MM.1S (cell line): ENCODE data around the gene C16orf95.

Experiments
- EZH2 ChIP-seq: fragments of 300-600 bp; sonication (generic); optimal IDR thresholded peaks from 2 replicates; pipeline ENCODE3; 2017; ENCODE audit warnings: low read depth, mild to moderate bottlenecking, antibody characterized with exemption, low read length, mixed read lengths
- TF ChIP-seq, protein P1 (sequence below): fragments of 300-600 bp; sonication (generic); IDR thresholded peaks from 2 replicates; pipeline ENCODE4 v1.5.1; 2016; ENCODE audit warnings: antibody characterized with exemption, low read length, mixed read lengths

DNA sequence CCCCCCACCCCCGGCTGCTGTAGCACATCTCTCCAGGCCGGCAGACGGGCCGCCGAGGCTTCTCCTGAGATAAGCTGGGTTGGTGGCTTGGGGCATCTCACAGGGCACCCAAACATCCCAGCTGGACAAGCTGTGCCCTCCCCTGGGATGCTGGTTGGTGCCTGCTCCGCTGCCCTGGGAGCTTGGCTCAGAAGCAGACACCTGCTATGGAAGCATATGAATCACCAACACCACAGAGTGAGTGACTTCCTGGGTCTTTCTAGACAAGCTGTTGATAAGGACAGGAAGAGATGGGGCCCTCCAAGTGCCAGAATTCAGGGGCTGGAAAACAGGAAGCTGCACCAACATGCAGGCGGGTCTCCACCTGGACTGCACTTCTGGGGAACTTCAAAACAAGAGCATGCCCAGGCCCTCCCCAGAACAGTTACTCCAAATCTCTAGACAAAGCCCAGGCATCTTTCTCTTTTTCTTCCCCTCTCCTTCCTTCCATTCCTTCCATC lies 13.7 kb downstream of the C16orf95 start:
- TF ChIP-seq, protein P1, sequence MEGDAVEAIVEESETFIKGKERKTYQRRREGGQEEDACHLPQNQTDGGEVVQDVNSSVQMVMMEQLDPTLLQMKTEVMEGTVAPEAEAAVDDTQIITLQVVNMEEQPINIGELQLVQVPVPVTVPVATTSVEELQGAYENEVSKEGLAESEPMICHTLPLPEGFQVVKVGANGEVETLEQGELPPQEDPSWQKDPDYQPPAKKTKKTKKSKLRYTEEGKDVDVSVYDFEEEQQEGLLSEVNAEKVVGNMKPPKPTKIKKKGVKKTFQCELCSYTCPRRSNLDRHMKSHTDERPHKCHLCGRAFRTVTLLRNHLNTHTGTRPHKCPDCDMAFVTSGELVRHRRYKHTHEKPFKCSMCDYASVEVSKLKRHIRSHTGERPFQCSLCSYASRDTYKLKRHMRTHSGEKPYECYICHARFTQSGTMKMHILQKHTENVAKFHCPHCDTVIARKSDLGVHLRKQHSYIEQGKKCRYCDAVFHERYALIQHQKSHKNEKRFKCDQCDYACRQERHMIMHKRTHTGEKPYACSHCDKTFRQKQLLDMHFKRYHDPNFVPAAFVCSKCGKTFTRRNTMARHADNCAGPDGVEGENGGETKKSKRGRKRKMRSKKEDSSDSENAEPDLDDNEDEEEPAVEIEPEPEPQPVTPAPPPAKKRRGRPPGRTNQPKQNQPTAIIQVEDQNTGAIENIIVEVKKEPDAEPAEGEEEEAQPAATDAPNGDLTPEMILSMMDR, result no peak
- TF ChIP-seq EZH2, result no peak
